Epithelial cell of esophagus (primary cell): ENCODE measurements around the gene WDR7.

Source experiments
- DNase-seq: peaks from one replicate; pipeline ENCODE4 v3.0.0; 2010; ENCODE audit warnings: low read depth
- H3K4me3 ChIP-seq: 2 replicates; pipeline ENCODE4 v1.5.1; 2011; ENCODE audit warnings: mild to moderate bottlenecking, low read length, control low read depth
- TF ChIP-seq, protein P1 (sequence below): IDR thresholded peaks from 2 replicates; pipeline ENCODE4 v1.5.1; 2011; ENCODE audit warnings: low read depth, mild to moderate bottlenecking, low read length, control low read depth, inconsistent platforms; ENCODE audit not compliant: insufficient read depth; ENCODE audit errors: missing control alignments

Gene WDR7

DNA sequence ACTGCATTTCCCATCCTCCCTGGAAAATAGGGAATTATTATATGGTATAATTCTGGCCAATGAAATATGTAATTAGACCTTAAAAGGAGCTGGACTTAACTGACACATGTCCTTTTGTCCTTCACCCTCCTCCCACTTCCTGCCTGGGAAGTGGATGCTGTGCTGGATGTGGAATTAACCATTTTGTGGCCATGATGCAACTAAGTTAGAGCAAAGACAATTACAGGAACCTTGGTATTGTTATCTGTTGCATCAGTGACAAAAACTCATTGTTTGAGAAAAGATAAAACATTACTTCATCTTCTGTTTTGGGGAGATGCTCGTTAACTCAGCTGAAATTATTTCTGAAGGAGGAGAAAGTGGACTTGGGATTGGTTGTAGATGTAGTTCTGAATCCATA, 268.0 kb downstream of the WDR7 start:
- DNase-seq, result no peak
- TF ChIP-seq, protein P1, sequence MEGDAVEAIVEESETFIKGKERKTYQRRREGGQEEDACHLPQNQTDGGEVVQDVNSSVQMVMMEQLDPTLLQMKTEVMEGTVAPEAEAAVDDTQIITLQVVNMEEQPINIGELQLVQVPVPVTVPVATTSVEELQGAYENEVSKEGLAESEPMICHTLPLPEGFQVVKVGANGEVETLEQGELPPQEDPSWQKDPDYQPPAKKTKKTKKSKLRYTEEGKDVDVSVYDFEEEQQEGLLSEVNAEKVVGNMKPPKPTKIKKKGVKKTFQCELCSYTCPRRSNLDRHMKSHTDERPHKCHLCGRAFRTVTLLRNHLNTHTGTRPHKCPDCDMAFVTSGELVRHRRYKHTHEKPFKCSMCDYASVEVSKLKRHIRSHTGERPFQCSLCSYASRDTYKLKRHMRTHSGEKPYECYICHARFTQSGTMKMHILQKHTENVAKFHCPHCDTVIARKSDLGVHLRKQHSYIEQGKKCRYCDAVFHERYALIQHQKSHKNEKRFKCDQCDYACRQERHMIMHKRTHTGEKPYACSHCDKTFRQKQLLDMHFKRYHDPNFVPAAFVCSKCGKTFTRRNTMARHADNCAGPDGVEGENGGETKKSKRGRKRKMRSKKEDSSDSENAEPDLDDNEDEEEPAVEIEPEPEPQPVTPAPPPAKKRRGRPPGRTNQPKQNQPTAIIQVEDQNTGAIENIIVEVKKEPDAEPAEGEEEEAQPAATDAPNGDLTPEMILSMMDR, result no peak

DNA sequence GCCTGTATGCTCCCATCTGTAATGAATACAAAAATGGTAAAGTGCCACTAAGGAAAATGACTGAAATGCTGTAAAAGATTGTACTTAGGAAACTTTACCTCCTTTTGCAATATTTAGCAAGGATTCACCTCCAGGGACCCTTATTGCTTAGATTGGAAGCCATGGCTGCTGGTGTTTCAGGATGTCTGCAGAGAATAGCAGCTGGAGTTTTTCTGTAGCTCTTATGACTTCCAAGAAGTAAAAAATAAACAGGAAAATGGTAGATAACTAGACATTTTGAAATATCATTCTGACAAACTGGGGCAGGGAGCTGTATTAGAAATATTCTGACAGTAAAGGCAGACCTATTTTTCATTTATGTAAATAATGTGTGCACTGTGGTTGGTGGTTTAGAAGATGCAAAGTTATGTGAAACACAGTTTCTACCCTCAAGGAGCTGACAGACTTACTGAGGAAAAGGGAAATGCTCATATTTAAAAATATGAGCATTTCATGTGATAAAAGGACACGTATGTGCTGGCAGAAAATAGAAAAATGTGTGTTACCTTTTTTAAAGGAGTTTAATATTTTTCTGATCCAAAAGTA, 270.8 kb downstream of the WDR7 start:
- no peak for DNase-seq
- TF ChIP-seq, protein P1, result no peak
- no peak overlapping the region for H3K4me3 ChIP-seq

More for the DNA sequence above, 268.0 kb downstream of the WDR7 start:
- no peak overlapping the region for H3K4me3 ChIP-seq

DNA sequence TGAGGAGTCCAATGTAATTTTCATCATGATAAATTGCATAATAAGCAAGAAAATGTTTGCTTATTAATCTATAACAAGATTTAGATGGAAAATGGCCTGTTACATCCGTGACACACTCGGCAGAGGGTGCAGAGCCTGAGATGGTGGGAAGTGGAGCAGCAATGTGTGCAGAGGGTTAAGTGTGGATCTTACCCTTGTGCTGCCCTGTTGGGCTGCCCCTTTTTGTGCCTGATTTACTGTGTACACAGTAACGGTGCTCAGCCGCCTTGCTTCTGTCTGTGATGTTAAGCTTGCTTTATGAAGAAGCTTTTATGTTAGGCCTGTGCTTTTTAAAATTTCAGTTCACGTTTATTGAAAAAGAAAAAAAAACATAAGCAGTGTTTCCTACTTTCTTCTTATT, 275.6 kb downstream of the WDR7 start:
- TF ChIP-seq, protein P1, result no peak
- no peak for DNase-seq
- H3K4me3 ChIP-seq, result no peak overlapping the region

DNA sequence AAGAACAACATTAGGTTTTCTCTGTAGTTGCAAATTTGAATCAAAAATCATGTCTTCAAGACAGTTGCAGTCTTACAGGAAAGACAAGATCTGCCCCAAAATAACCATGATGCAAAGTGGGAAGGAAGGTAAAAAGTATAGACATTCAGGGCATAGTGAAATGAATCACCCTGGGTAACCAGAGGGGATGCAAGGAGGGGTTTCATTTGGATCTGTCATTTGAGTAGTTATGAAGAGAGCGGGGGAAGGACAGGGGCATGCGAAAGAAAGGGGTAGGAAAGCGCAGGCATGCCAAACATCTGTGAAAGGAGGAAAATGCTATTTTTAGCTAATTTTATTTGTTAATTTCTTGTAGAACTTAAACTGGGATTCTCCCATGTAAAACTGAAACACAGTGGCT, 276.6 kb downstream of the WDR7 start:
- TF ChIP-seq, protein P1, result no peak
- no peak overlapping the region for H3K4me3 ChIP-seq
- no peak for DNase-seq

DNA sequence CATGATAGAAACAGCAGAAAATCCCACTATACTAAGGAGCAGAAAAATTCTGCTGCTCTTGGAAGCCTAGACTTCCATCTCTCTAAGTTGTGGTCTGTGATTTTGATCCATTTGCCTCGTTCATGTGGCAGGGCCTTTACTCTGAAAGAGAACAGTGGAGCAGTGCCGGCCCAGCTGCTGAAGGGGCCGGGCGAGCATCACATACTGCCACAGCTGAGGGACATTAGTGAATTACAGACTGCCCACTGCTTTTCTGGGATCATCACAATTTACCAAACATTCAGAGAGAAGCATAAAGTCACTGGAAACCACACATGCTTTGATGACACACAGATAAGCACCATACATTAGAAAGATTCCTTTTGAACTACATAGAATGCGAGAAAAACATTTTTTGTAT, 278.7 kb downstream of the WDR7 start:
- no peak for DNase-seq
- H3K4me3 ChIP-seq, result no peak overlapping the region
- TF ChIP-seq, protein P1, result no peak

DNA sequence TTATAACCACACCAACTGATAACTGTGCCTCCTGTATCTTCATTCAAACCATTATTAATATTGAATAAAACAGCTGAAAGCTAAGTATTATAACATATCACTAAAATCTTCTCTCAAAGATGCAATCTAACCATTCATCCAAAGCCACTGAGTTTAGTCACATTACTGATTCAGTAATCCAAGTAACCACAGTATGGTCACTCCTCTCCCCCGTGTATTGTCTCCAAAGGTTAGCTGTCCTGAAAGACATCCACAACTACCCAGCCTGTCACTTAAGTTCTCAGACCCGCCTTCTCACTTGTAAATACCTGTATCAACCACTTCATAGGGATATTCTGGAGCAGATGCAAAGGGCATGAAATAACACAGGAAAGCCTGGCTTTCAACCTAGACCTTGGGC, 282.3 kb downstream of the WDR7 start:
- DNase-seq, result no peak
- H3K4me3 ChIP-seq, result no peak overlapping the region
- TF ChIP-seq, protein P1, result no peak

DNA sequence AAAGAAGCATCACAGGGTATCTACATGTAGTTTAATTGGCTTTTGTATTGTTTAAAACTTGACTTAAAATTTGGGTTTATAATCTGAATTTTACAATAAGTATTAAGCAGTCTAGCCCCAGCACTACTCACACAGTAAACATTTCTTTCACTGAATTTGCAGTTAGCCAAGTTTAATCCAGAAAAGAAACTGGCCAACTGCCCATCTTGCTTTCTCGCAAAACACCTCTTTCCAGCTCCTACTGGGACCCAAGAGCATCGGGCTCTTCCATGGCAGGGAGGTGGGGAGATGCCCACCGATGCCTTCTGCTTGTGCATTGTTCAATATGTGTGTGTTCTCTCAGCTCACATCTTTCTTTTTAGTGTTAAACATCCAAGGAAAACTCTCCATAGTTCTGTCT, 283.0 kb downstream of the WDR7 start:
- TF ChIP-seq, protein P1, result no peak
- H3K4me3 ChIP-seq, result no peak overlapping the region
- no peak for DNase-seq
